Right kidney (tissue), 1 donor: ENCODE data around the gene SLC37A3.
"Not testable (repeated sequence)": the region's sequence is repeated elsewhere in the genome, so short reads cannot be mapped to it uniquely, and the experiment has no call there.

ENCODE experiments used
- DNase-seq: peaks from one replicate; pipeline ENCODE4 v3.0.0-alpha.2; 2016

The SLC37A3 gene

GRCh38 chr7:140349144-140349771, 49.1 kb downstream of the SLC37A3 start:
- no peak for DNase-seq

GRCh38 chr7:140348161-140348849, 50.0 kb downstream of the SLC37A3 start:
- DNase-seq: no peak

GRCh38 chr7:140347218-140347617, 51.1 kb downstream of the SLC37A3 start:
- no peak for DNase-seq

GRCh38 chr7:140345426-140345825, 52.9 kb downstream of the SLC37A3 start:
- no peak for DNase-seq

GRCh38 chr7:140342727-140343514, 55.4 kb downstream of the SLC37A3 start:
- DNase-seq: no peak

- not testable (repeated sequence) for DNase-seq
These were observed 59.4 kb downstream of the SLC37A3 start for GRCh38 chr7:140338959-140339358.

- DNase-seq: no peak
These were observed 63.8 kb downstream of the SLC37A3 start for GRCh38 chr7:140334341-140335057.

GRCh38 chr7:140333686-140334085, 64.6 kb downstream of the SLC37A3 start:
- no peak for DNase-seq

GRCh38 chr7:140333223-140333622, 65.1 kb downstream of the SLC37A3 start:
- DNase-seq: no peak

- DNase-seq: no peak
These were observed 67.7 kb downstream of the SLC37A3 start for GRCh38 chr7:140330595-140330994.

- DNase-seq: no peak
These were observed 68.2 kb downstream of the SLC37A3 start for GRCh38 chr7:140330128-140330527.

- DNase-seq: no peak
These were observed 71.1 kb downstream of the SLC37A3 start for GRCh38 chr7:140327261-140327661.

- DNase-seq: peak; percentile 42
These were observed 72.0 kb downstream of the SLC37A3 start for GRCh38 chr7:140326116-140326928.

- DNase-seq: no peak
These were observed 72.7 kb downstream of the SLC37A3 start for GRCh38 chr7:140325600-140325999.

- DNase-seq: no peak
These were observed 73.6 kb downstream of the SLC37A3 start for GRCh38 chr7:140324714-140325113.

GRCh38 chr7:140322759-140323158, 75.6 kb downstream of the SLC37A3 start:
- DNase-seq: no peak

- not testable (repeated sequence) for DNase-seq
These were observed 78.3 kb downstream of the SLC37A3 start for GRCh38 chr7:140320078-140320477.

- no peak for DNase-seq
These were observed 80.3 kb downstream of the SLC37A3 start for GRCh38 chr7:140317999-140318398.

- no peak for DNase-seq
These were observed 80.7 kb downstream of the SLC37A3 start for GRCh38 chr7:140317597-140317996.

GRCh38 chr7:140316165-140316661, 82.1 kb downstream of the SLC37A3 start:
- DNase-seq: no peak

GRCh38 chr7:140315498-140316164, 82.7 kb downstream of the SLC37A3 start:
- DNase-seq: no peak
